HG02623 (cell line): Measurements from ENCODE around the gene DHX38.
A peak's percentile ranks its signal among the peaks of the same experiment; 100 is the strongest.
"Not testable (repeated sequence)": the region's sequence is repeated elsewhere in the genome, so short reads cannot be mapped to it uniquely, and the experiment has no call there.

Experiments
- ATAC-seq: cut with Tn5 transposase; IDR thresholded peaks from one replicate; pipeline ENCODE4 v1.9.1; 2021; ENCODE audit warnings: moderate library complexity; ENCODE audit not compliant: unreplicated experiment

The DHX38 gene

DNA sequence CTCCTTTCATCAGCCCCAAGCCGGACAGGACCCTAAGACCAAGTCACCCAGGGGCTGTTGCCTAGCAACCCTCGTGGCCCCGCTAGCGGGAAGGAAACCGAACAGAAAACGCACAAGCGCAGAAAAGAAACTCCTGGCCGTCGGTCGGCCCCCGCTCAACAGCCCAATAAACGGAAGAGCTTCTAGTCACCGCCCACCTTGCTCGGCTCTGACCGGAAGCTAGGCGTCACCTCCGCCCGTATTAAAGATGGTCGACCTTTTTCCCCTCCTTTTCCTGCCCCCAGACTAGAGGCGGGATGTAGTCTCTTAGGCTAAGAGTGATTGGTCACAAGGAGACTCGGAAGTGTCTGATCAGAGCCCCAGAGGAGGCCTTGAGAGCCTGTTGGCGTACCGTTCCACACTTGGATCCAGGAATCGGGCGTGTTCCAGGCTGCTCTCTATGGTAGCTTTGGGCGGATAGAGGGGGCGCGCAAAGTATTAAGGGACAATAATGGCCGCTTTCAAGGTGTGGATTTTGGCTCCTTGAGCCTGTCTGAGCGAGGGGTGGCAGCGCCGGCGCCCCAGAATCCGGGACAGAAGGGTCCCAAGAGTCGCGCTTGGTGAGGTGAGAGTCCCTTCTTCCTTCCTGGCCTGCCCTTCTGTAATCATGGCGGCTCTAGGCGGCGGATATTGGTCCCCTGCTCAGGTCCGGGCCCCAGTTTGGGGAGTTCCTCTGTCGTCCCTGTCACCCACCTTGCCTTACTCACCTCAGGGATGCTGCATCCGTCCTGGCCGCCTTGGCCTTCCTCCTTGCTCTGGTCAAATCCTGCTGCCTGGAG, at the start of gene DHX38, which contains the start of gene TXNL4B:
Gene DHX38 (plus strand): TSS at position 400 of the 818 bp plus-strand sequence. CDS start 2,311 bp downstream, outside the sequence.
Gene TXNL4B (minus strand): TSS at position 173 of the 818 bp plus-strand sequence. CDS start 2,871 bp downstream, outside the sequence.
- peak; percentile 97 for ATAC-seq

DNA sequence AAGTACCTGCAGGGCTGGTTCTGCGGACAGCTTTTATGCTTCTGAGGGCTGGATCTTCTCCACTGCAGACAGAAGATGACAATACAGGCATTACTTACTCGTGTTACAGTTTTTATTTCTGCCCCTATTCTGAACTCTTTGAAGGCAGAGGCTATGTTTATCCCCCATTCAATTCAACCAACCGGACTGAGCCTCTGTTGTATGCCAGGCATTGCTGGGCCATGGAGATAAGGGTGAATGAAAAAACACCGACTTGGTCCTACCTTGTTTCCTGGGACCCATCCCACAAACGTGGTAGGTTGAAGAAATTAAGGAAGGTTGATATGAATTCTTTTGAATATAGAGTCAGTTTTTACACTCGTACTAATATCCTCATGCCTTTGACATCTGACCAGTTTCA, 49.4 kb upstream of the DHX38 start:
- ATAC-seq: no peak

DNA sequence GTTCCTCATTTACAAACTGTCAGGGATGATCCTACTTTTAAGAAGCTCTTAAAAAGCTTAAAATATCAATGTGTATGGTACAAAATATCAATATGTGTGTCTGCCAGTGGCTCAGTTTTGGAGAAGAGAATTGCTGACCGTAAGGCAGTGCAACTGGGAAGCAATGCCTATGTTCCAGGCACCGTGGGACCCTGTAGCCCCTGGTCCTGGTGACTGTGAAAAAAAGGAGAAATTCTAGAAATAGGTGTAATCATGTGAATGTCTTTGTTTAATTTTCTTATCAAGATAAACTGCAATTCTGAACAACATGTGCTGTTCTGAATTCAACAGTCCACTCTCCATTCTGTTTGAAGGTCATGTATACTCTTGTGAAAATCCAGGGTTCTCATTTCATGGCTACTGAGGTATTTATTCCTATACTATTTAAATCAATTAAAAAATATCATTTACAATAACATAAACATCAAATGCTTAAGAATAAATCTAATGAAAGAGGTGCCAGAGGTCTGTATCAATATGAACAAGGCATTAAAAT, 48.8 kb upstream of the DHX38 start:
- no peak for ATAC-seq

DNA sequence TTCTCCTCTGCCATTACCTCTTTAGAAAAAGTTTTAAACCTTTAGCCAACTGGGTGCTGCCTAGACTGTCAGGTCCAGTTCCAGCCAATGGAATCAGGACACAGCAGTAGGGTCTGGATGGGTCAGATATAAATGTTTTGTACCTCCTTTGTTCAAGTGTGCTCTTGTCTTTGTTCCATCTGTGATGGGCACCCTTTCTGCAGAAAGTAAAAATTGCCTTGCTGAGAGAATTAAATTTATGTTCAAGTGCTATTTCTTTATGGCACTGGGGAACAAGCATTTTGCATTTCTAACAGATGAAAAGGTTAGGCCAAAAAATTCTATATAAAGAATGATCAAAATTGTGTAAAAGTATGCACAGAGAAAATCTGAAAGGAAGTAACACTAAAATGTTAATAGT, 44.5 kb upstream of the DHX38 start:
- ATAC-seq: no peak

DNA sequence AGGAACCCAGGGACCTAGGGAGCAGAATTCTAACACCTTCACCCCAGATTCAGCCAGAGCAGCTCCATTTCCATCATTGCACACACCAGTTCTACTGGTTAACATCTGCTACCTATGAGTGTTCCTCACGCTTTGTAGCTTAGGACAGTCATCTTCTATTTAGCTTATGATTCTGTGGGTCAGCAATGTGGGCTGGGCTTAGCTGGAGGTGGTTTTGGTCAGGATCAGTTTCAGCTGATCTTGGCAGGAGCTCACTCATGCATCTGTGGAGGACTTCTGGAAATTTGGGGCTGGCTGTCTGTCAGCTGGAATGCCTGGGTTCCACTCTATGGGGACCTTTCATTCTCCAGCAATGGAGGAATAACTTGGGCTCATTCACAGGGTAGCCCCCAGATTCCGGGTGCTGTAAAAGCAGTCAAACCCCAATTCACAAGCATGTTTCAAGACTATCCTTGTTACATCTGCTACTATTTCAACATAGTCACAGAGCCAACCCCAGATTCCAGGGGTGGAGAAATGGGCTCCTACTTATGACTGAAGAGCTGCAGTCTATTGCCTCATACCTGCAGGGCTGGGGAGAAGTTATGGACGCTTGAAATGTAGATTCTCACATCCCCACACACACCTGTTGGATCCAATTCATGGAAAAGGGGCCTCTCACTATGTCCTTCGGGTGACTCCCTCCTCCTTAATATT, 42.7 kb upstream of the DHX38 start:
- no peak for ATAC-seq

DNA sequence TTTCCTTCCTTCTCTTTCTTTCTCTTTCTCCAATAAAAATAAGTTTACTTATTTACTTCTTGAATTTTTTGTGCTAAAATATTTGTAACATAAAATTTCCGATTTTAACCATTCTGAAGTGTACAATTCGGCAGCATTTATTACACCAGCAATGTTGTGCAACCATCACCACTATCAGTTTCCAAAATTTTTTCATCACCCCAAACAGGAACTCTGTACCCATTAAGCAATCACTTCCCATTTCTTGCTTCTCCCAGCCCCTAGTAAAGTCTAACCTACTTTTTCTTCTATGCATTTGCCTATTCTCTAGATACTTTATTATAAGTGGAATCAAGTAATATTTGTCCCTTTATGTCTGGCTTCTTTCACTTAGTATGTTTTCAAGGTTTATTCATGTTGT, 41.8 kb upstream of the DHX38 start:
- ATAC-seq: no peak

DNA sequence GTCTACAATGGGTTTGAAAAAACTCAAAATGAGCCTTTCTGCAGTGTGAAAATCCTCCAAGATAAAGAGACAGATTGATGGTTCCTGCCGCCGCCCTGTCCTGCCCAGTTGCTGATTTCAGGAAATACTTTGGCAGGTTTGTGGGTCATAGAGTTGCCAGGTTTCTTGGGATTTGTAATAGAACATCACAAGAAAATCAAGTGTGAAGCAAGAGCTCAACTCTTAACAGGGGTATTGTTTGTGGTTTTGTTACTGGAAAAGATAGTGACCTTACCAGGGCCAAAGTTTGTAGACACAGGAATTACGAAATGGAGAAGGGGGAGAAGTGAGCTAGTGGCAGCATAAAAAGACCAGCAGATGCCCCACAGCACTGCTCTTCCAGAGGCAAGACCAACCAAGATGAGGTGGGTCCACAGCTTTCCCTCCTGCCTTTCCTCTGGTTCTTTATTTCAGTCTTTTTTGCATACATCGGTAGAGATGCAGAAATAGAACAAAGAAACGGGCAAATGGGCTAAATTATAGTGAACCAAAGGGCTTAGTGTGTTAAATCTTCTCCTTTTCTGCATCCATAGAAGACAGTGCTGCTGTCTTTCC, 39.3 kb upstream of the DHX38 start, which contains the start of gene HP:
Gene HP (plus strand): TSS at position 252 of the 594 bp plus-strand sequence. CDS start 148 bp downstream, at position 400.
- not testable (repeated sequence) for ATAC-seq

DNA sequence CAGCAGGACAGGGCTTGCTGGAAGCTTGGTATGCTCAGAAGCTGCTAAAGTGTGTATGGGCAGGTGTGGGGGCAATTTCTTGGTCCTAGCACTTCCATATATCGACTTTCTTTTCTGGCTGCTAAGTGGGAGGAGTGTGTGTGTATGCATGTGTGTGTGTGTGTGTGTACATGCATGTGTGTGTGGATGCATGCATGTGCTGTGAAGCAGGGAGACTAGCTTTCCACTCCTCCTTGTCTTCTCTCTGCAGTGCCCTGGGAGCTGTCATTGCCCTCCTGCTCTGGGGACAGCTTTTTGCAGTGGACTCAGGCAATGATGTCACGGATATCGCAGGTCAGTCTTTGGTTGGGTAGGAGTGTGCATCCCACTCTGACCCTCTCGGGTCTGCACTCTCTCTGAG, 37.7 kb upstream of the DHX38 start:
- no peak for ATAC-seq

DNA sequence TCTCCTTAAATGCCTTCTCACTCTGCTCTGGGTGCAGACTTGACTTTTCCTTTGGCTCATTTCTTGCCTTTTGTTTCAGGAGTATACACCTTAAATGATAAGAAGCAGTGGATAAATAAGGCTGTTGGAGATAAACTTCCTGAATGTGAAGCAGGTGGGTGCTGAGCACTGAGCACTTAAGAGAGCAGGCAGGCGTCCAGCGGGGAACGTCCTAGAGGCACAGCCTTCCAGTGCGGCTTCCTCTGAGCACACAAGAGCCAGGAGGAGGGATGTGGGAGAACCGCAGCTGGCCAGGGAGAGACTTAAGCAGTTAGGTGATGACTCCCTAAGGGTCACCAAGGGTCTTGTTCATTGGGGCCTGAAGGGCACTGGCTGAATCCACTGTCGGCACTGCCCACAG, 36.3 kb upstream of the DHX38 start:
- not testable (repeated sequence) for ATAC-seq

DNA sequence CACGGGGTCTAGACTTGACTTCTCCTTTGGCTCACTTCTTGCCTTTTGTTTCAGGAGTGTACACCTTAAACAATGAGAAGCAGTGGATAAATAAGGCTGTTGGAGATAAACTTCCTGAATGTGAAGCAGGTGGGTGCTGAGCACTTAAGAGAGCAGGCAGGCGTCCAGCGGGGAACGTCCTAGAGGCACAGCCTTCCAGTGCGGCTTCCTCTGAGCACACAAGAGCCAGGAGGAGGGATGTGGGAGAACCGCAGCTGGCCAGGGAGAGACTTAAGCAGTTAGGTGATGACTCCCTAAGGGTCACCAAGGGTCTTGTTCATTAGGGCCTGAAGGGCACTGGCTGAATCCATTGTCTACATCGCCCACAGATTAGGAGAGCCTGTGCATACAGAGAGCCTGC, 34.6 kb upstream of the DHX38 start:
- ATAC-seq: not testable (repeated sequence)

DNA sequence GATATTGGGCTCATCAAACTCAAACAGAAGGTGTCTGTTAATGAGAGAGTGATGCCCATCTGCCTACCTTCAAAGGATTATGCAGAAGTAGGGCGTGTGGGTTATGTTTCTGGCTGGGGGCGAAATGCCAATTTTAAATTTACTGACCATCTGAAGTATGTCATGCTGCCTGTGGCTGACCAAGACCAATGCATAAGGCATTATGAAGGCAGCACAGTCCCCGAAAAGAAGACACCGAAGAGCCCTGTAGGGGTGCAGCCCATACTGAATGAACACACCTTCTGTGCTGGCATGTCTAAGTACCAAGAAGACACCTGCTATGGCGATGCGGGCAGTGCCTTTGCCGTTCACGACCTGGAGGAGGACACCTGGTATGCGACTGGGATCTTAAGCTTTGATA, 33.2 kb upstream of the DHX38 start:
- ATAC-seq: no peak

DNA sequence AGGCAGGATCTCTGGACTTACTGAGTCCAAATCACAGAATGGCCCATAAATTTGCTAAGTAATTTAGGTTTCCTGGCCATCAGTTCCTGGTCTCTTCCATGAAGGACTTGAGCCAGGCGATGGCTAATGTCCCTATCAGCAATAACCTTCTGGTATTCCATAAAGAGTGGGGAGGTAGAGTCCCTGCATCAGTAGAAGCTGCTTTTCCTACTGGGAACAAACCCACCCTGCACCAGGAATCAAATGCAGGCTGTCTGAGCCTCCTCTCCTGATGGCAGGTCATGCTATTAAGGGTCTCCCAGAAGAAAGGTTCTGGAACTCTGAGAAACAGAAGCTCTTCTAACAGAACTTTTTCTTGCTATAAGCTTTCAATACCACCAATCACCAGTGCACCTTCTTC, 32.1 kb upstream of the DHX38 start:
- no peak for ATAC-seq

DNA sequence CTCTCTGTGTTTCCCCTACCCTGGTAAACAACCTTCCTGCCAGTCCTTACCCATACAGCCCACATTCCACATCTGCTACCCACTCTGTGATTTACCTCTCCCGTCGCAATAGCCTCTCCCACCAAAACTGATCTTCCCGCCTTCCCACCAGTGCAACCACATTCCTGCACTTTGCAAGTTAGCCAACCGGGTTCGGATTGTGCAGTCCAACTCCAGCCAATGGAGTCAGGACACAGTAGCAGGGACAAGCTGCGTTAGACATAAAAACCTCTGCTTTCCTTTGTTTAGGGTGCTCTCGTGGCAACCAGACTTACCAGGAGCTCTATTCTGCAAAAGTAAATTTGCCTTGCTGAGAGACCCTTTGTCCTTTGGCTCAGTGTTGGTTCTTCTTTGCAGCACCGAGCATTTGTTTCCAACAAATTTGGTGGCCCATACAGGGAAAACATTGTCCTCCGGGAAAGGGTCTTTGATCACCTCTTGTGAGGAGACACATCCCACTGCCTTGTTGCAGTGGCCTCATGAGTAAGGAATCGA, 29.2 kb upstream of the DHX38 start:
- ATAC-seq: no peak

DNA sequence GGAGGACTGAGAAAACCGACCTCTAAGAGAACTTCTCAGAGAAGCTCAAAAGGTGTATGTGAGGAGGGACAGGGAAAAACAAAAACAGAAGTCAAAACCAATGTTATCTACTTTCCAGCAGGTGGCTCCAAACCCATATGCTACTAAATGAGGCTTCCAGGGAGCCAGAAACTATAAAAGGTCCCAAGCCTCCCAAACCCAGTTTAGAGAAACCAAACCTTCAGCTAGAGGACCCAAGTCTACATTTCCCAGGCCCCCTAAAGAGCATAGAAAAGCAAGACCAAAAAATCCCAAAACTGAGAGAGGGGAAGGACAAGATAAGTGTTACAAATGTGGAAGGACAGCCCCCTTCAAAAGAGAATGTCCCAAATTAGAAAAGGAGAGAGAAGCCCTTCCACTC, 26.9 kb upstream of the DHX38 start:
- ATAC-seq: no peak

DNA sequence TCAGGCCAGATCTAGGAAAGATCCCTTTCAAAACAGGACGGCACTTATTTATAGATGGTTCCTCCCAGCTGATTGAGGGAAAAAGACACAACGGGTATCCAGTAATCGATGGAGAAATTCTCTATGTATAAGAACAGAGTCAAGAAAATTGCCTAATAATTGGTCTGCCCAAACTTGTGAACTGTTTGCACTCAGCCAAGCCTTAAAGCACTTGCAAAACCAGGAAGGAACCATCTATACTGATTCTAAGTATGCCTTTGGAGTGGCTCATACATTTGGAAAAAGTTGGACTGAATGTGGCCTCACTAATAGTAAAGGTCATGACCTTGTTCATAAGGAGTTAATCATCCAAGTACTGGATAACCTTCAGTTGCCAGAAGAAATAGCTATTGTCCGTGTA, 24.7 kb upstream of the DHX38 start:
- ATAC-seq: no peak

DNA sequence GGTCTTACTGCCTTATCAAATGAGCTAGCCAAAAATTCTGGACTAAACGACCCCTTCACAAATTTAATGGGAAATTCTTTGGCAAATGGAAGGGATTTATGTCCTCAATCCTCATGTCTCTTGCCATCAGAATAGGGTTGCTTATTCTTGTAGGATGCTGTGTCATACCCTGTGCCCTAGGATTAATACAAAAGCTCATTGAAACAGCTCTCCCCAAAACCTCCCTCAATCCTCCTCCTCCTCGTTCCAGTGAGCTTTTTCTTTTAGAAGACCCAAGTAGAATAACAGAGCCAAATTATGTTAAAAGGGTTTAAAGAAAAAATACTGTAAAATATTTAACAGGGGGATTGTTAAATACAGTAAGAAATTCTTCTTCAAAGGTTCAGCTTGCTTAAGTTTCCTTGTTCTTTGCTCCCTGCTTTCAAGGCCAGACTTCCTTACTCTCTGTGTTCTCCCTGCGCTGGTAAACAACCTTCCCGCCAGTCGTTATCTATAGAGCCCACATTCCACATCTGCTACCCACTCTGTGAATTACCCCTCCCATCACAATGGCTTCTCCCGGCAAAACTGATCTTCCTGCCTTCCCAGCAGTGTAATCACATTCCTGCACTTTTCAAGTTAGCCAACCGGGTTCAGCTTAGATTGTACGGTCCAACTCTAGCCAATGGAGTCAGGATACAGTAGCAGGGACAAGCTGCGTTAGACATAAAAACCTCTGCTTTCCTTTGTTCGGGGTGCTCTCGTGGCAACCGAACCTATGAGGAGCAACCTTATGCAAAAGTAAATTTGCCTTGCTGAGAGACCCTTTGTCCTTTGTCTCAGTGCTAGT, 20.9 kb upstream of the DHX38 start:
- ATAC-seq: no peak

DNA sequence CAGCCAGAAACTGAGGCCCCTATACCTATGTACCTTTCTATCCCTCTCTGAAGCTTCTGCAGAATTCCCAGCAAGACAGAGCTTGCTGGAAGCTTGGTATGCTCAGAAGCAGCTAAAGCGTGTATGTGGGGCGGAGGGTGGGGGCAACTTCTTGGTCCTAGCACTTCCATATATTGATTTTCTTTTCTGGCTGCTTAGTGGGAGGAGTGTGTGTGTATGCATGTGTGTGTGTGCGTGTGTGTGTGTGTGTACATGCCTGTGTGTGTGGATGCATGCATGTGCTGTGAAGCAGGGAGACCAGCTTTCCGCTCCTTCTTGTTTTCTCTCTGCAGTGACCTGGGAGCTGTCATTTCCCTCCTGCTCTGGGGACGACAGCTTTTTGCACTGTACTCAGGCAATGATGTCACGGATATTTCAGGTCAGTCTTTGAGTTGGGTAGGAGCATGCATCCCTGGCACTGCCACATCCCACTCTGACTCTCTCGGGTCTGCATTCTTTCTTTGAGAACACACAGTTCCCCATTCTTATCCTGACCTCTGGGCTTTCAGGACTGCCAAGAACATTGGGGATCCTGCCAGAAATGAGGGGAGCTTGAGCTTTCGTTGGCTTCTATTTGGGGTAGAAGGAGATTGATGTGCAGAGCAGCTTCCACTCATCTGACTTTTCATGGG, 20.0 kb upstream of the DHX38 start:
- no peak for ATAC-seq

DNA sequence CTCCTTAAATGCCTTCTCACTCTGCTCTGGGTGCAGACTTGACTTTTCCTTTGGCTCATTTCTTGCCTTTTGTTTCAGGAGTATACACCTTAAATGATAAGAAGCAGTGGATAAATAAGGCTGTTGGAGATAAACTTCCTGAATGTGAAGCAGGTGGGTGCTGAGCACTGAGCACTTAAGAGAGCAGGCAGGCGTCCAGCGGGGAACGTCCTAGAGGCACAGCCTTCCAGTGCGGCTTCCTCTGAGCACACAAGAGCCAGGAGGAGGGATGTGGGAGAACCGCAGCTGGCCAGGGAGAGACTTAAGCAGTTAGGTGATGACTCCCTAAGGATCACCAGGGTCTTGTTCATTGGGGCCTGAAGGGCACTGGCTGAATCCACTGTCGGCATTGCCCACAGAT, 18.6 kb upstream of the DHX38 start:
- ATAC-seq: not testable (repeated sequence)

DNA sequence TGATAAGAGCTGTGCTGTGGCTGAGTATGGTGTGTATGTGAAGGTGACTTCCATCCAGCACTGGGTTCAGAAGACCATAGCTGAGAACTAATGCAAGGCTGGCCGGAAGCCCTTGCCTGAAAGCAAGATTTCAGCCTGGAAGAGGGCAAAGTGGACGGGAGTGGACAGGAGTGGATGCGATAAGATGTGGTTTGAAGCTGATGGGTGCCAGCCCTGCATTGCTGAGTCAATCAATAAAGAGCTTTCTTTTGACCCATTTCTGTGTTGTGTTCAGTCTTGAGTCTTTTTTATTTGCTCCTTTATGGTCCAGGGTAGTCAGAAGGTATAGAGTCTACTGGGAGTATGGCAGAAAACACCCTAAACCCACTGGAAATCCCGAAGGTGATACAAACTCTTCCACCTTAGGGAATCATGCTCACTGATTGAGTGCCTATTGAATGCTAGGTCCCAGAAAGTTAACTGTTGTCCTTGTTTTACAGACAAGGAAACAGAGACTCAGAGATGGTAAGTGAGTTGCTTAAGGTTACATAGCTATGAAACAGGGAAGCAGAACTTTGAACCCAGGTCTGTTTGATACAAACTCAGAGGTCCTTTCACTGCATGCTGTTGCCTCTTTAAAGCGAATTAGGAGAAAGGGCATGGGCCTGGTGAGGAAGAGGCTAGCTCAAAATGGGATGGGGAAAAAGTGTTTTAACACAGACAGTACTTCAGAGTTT, 16.5 kb upstream of the DHX38 start:
- not testable (repeated sequence) for ATAC-seq
